K562 (cell line): Measurements from ENCODE around the gene GLRA3. TPM values are rescaled to one million over a fixed set of nuclear protein-coding genes. Genes with fewer than 3 reads are reported as not detected.
A peak's percentile ranks its signal among the peaks of the same experiment; 100 is the strongest.

Source experiments
- BHLHE40 ChIP-seq: IDR thresholded peaks from 2 replicates; pipeline ENCODE4 v1.6.1; 2011; ENCODE audit warnings: low read length, improper control_type of control experiment
- CBFA2T3 ChIP-seq: fragments of 450-650 bp; IDR thresholded peaks from 2 replicates; pipeline ENCODE4 v1.6.1; 2017
- CREM ChIP-seq: IDR thresholded peaks from 2 replicates; pipeline ENCODE4 v1.6.1; 2014; ENCODE audit warnings: antibody characterized with exemption, low read depth
- EP300 ChIP-seq: IDR thresholded peaks from 2 replicates; pipeline ENCODE4 v1.6.1; 2012; ENCODE audit warnings: low read length, improper control_type of control experiment
- HDAC2 ChIP-seq: fragments of 450-650 bp; IDR thresholded peaks from 2 replicates; pipeline ENCODE4 v1.6.1; 2016; ENCODE audit warnings: mild to moderate bottlenecking
- MLLT1 ChIP-seq, 2 experiments: fragments of 450-650 bp; IDR thresholded peaks; 2 replicates each; pipeline ENCODE4 v1.6.1; 2016
- NFIC ChIP-seq: fragments of 450-650 bp; IDR thresholded peaks from 2 replicates; pipeline ENCODE4 v1.6.1; 2017; ENCODE audit warnings: mild to moderate bottlenecking, inconsistent platforms
- PHB2 ChIP-seq: fragments of 450-650 bp; IDR thresholded peaks from 2 replicates; pipeline ENCODE4 v1.6.1; 2017; ENCODE audit warnings: low read depth
- POLR2AphosphoS5 ChIP-seq: IDR thresholded peaks from 2 replicates; pipeline ENCODE4 v1.6.1; 2011; ENCODE audit warnings: mild to moderate bottlenecking, low read depth, low read length, moderate library complexity; ENCODE audit not compliant: control insufficient read depth, insufficient read depth
- RCOR1 ChIP-seq, 2 experiments: IDR thresholded peaks; 2 replicates each; pipeline ENCODE4 v1.6.1; 2012; ENCODE audit warnings: low read depth in 2 of 2, low read length in 2 of 2, borderline replicate concordance in 1 of 2, improper control_type of control experiment in 1 of 2
- SMARCA4 ChIP-seq: fragments of 450-650 bp; IDR thresholded peaks from 2 replicates; pipeline ENCODE4 v1.6.1; 2016
- SMARCE1 ChIP-seq: fragments of 450-650 bp; IDR thresholded peaks from 2 replicates; pipeline ENCODE4 v1.7.1; 2016; ENCODE audit warnings: mild to moderate bottlenecking
- SMC3 ChIP-seq: conservative IDR thresholded peaks from 2 replicates; pipeline ENCODE4 v1.6.1; 2011; ENCODE audit warnings: low read depth, low read length, improper control_type of control experiment; ENCODE audit not compliant: insufficient read depth
- TAL1 ChIP-seq: fragments of 450-650 bp; IDR thresholded peaks from 2 replicates; pipeline ENCODE4 v1.6.1; 2016; ENCODE audit warnings: mild to moderate bottlenecking
- TCF3 ChIP-seq: sonication (generic); formaldehyde crosslinking; IDR thresholded peaks from 2 replicates; pipeline ENCODE4 v1.4.0; 2020; ENCODE audit warnings: mild to moderate bottlenecking, missing genetic modification reagents
- U2AF1 ChIP-seq: fragments of 200-400 bp; formaldehyde crosslinking; optimal IDR thresholded peaks from 2 replicates; pipeline ENCODE3; 2017; ENCODE audit warnings: mild to moderate bottlenecking, low read depth, low read length, moderate library complexity
- polyA plus RNA-seq, 8 experiments: library from polyadenylated mRNA; depleted of rRNA in 4 of 8; stranded (reverse) in 5 of 8; unstranded in 3 of 8; fragments of >200 nt; fragmentation: Nextera tagmentation in 2 of 8; fragmentation: Illumina TruSeq in 1 of 8; extraction: Ambion mirVana in 2 of 8; extraction: Trizol in 1 of 8; gene quantifications; 2 replicates each; pipeline versions ENCODE4 v1.2.1 to v1.2.3, GENCODE V29; 2011 to 2014; ENCODE audit warnings: inconsistent platforms in 1 of 8, missing spikeins in 1 of 8
- total RNA-seq, 7 experiments: library from RNA; depleted of rRNA in 6 of 7; stranded (reverse); fragments of >200 nt in 6 of 7; fragmentation: Illumina TruSeq in 2 of 7; extraction: Trizol in 2 of 7; gene quantifications; 2 replicates each; pipeline versions ENCODE4 v1.2.1 to v1.2.3, GENCODE V29; 2011 to 2021; ENCODE audit warnings: low replicate concordance in 1 of 7
- TF ChIP-seq, protein P1 (sequence below), 2 experiments: fragments of 450-650 bp; IDR thresholded peaks; 2 replicates each; pipeline ENCODE4 v1.6.1; 2018; ENCODE audit warnings: mild to moderate bottlenecking in 2 of 2, low read depth in 1 of 2; ENCODE audit not compliant: partially characterized antibody in 2 of 2
- TF ChIP-seq, protein P2 (sequence below): conservative IDR thresholded peaks from 2 replicates; pipeline ENCODE4 v1.6.1; 2011; ENCODE audit warnings: low read depth, mild to moderate bottlenecking, low read length; ENCODE audit not compliant: control insufficient read depth

GLRA3 gene
- total and polyA plus RNA-seq, 9 of the 15 experiments (the other 6 are each of a cell fraction or from before 2014, with no cell fraction given), result 0.06 to 0.14 (median 0.08) TPM; not detected in 2

GRCh38 chr4:174657472-174657871, 171.6 kb downstream of the GLRA3 start (continued):
- TF ChIP-seq CREM (0 out of 2 replicates have a peak, but pooled peaks have one; percentile 11), NFIC (peak; percentile 72), SMARCE1 (peak; percentile 74), EP300 (peak; percentile 83; the same call in 1 of the 2 replicates), POLR2AphosphoS5 (peak; percentile 57; the same call in 1 of the 2 replicates), SMC3 (no peak), PHB2 (peak; percentile 50; the same call in 1 of the 2 replicates), U2AF1 (peak; percentile 62), MLLT1 (IDR thresholded peaks at IDR 0.05) (0 out of 4 replicates have a peak, but pooled peaks of 1 of the 2 experiments have one; percentile 15), TAL1 (peak; percentile 79), BHLHE40 (no peak), HDAC2 (0 out of 2 replicates have a peak, but pooled peaks have one; percentile 20), TCF3 (peak; percentile 45), CBFA2T3 (peak; percentile 95), SMARCA4 (peak; percentile 83), RCOR1 (IDR thresholded peaks at IDR 0.05; ENCODE audit: borderline replicate concordance in 1 of 2, low read depth in 2 of 2, low read length in 2 of 2) (peak in 1 of 2 experiments; percentile 24; a peak in 1 of 4 replicates)
- TF ChIP-seq, protein P1, sequence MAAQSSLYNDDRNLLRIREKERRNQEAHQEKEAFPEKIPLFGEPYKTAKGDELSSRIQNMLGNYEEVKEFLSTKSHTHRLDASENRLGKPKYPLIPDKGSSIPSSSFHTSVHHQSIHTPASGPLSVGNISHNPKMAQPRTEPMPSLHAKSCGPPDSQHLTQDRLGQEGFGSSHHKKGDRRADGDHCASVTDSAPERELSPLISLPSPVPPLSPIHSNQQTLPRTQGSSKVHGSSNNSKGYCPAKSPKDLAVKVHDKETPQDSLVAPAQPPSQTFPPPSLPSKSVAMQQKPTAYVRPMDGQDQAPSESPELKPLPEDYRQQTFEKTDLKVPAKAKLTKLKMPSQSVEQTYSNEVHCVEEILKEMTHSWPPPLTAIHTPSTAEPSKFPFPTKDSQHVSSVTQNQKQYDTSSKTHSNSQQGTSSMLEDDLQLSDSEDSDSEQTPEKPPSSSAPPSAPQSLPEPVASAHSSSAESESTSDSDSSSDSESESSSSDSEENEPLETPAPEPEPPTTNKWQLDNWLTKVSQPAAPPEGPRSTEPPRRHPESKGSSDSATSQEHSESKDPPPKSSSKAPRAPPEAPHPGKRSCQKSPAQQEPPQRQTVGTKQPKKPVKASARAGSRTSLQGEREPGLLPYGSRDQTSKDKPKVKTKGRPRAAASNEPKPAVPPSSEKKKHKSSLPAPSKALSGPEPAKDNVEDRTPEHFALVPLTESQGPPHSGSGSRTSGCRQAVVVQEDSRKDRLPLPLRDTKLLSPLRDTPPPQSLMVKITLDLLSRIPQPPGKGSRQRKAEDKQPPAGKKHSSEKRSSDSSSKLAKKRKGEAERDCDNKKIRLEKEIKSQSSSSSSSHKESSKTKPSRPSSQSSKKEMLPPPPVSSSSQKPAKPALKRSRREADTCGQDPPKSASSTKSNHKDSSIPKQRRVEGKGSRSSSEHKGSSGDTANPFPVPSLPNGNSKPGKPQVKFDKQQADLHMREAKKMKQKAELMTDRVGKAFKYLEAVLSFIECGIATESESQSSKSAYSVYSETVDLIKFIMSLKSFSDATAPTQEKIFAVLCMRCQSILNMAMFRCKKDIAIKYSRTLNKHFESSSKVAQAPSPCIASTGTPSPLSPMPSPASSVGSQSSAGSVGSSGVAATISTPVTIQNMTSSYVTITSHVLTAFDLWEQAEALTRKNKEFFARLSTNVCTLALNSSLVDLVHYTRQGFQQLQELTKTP (IDR thresholded peaks at IDR 0.05; ENCODE audit: low read depth in 1 of 2, partially characterized antibody in 2 of 2), result peak in 1 of 2 experiments; percentile 48
- TF ChIP-seq, protein P2, sequence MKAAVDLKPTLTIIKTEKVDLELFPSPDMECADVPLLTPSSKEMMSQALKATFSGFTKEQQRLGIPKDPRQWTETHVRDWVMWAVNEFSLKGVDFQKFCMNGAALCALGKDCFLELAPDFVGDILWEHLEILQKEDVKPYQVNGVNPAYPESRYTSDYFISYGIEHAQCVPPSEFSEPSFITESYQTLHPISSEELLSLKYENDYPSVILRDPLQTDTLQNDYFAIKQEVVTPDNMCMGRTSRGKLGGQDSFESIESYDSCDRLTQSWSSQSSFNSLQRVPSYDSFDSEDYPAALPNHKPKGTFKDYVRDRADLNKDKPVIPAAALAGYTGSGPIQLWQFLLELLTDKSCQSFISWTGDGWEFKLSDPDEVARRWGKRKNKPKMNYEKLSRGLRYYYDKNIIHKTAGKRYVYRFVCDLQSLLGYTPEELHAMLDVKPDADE, result no peak
